DOHH2 (cell line): ENCODE results near the gene OR4M2.
"Not testable (repeated sequence)": the region's sequence is repeated elsewhere in the genome, so short reads cannot be mapped to it uniquely, and the experiment has no call there.

ENCODE experiments used
- H3F3A ChIP-seq: fragments of 200-600 bp; sonication (generic), shearing (Covaris generic); 2 replicates; pipeline ENCODE4 v1.6.0; 2016; ENCODE audit warnings: antibody characterized with exemption, mild to moderate bottlenecking; ENCODE audit not compliant: control insufficient read depth, insufficient read depth
- H3K27ac ChIP-seq: fragments of 200-600 bp; sonication (generic); 2 replicates; pipeline ENCODE4 v1.5.1; 2014; ENCODE audit warnings: low read depth, mild to moderate bottlenecking, low read length, moderate library complexity
- H3K27me3 ChIP-seq: fragments of 200-600 bp; sonication (generic); 2 replicates; pipeline ENCODE4 v1.6.1; 2014; ENCODE audit warnings: mild to moderate bottlenecking, low read length, mixed read lengths; ENCODE audit not compliant: control insufficient read depth
- H3K36me3 ChIP-seq: fragments of 200-600 bp; sonication (generic); 2 replicates; pipeline ENCODE4 v1.6.1; 2014; ENCODE audit warnings: mild to moderate bottlenecking, low read length, moderate library complexity, mixed read lengths; ENCODE audit not compliant: control insufficient read depth
- H3K4me1 ChIP-seq: fragments of 200-600 bp; sonication (generic); 2 replicates; pipeline ENCODE4 v1.6.1; 2014; ENCODE audit warnings: mild to moderate bottlenecking, low read length, mixed read lengths; ENCODE audit not compliant: control insufficient read depth
- H3K4me2 ChIP-seq: fragments of 200-600 bp; sonication (generic); 2 replicates; pipeline ENCODE4 v1.6.0; 2014; ENCODE audit warnings: mild to moderate bottlenecking, low read length, moderate library complexity
- H3K4me3 ChIP-seq: fragments of 200-600 bp; sonication (generic); 2 replicates; pipeline ENCODE4 v1.5.1; 2014; ENCODE audit warnings: mild to moderate bottlenecking, low read length, mixed read lengths
- H3K79me2 ChIP-seq: fragments of 200-600 bp; sonication (generic); 2 replicates; pipeline ENCODE4 v1.6.1; 2014; ENCODE audit warnings: mild to moderate bottlenecking, low read length, mixed read lengths; ENCODE audit not compliant: control insufficient read depth
- H3K9me2 ChIP-seq: fragments of 200-600 bp; sonication (generic); replicated peaks from 2 replicates; pipeline ENCODE4 v1.6.1; 2014; ENCODE audit warnings: mild to moderate bottlenecking, low read length, mixed read lengths; ENCODE audit not compliant: control insufficient read depth
- H3K9me3 ChIP-seq: fragments of 200-600 bp; sonication (generic); 2 replicates; pipeline ENCODE4 v1.6.1; 2014; ENCODE audit warnings: antibody characterized with exemption, low read length, mixed read lengths; ENCODE audit not compliant: control insufficient read depth, insufficient read depth
- H4K20me1 ChIP-seq: fragments of 200-600 bp; sonication (generic); 2 replicates; pipeline ENCODE4 v1.6.0; 2014; ENCODE audit warnings: low read depth, mild to moderate bottlenecking, antibody characterized with exemption, low read length, moderate library complexity; ENCODE audit not compliant: control insufficient read depth, insufficient read depth

The OR4M2 gene

DNA sequence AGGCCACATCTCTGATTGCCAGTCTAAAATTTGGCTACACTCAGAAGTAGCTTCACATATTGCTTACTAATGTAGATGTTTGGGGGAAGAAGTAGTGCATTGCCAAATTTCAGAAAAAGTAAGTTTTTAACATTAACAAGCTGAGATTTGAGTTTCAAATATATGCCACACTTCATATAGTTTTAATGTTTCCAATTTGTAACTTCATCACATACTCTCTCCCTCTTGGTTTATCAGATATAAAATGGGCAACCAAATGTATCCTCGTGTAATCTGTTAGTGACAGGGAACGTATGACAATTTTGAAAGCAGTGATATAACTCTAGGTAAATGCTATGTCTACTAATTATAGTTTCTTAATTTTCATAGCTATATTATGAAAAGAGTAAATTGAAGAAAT lies at the start of gene OR4M2:
Gene OR4M2, plus strand, starts transcription at position 301 of the 400 bp plus-strand sequence. Its CDS starts 98 bp downstream, at position 399.
- H3K27ac ChIP-seq, H3K27me3 ChIP-seq, H3F3A ChIP-seq, H3K79me2 ChIP-seq, H3K4me1 ChIP-seq, H3K9me2 ChIP-seq, H3K9me3 ChIP-seq, H3K36me3 ChIP-seq, H4K20me1 ChIP-seq, H3K4me2 ChIP-seq, H3K4me3 ChIP-seq: not testable (repeated sequence)

GRCh38 chr15:22069267-22069666 lies 11.1 kb upstream of the OR4M2 start:
- H3K9me2 ChIP-seq, H3K9me3 ChIP-seq, H3K27ac ChIP-seq, H4K20me1 ChIP-seq, H3K36me3 ChIP-seq, H3K79me2 ChIP-seq, H3K27me3 ChIP-seq, H3K4me3 ChIP-seq, H3K4me2 ChIP-seq, H3F3A ChIP-seq, H3K4me1 ChIP-seq: not testable (repeated sequence)

DNA sequence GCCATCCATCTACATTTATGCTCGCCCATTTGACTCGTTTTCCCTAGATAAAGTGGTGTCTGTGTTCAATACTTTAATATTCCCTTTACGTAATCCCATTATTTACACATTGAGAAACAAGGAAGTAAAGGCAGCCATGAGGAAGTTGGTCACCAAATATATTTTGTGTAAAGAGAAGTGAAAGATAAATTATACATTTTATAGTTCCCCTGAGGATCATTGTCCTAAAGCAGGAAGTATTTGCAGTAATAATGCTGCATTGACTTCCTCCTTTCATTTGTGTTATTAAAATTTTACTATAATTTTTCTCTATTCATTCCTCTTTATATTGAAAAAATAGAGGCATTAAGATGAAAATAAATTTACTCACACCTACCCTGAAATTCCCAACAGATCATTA lies 1.1 kb downstream of the OR4M2 start:
- H3K4me1 ChIP-seq, H3K79me2 ChIP-seq, H4K20me1 ChIP-seq, H3F3A ChIP-seq, H3K9me3 ChIP-seq, H3K27ac ChIP-seq, H3K36me3 ChIP-seq, H3K4me3 ChIP-seq, H3K27me3 ChIP-seq, H3K4me2 ChIP-seq, H3K9me2 ChIP-seq: not testable (repeated sequence)

- not testable (repeated sequence) for H3K4me1 ChIP-seq, H3F3A ChIP-seq, H3K9me2 ChIP-seq, H3K4me3 ChIP-seq, H3K27ac ChIP-seq, H3K27me3 ChIP-seq, H3K36me3 ChIP-seq, H3K9me3 ChIP-seq, H3K79me2 ChIP-seq, H3K4me2 ChIP-seq, H4K20me1 ChIP-seq
Measured at GRCh38 chr15:22098616-22099253, 18.4 kb downstream of the OR4M2 start.

DNA sequence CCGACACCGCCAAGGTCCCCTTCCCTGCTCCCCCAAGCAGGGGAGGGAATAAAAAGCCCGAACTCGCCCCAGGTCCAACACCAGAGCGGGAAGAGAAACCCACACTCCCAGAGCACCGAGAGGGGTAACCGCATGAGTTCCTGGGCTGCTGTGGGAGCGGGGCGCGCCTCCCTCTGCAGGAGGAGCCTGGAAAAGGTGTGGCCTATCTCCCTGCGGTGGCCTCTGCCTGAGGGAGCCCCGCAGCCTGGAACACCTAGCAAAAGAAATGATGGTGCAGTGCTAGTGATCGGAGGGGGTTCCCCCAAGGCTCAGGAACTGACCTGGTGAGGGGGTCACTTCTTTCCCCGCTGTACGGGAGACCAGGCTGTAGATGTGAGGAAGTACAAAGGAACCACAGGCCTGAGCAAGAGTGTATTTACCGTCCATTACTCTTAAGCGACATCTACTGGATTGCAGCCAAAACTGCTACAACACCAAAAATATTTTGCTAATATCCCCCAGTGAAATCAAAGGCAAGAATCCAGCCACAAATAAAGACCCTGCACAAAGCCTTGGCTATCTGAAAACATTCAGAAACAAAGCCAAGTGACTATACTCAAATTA lies 19.1 kb downstream of the OR4M2 start:
- H3K4me3 ChIP-seq, H3K9me3 ChIP-seq, H3K27me3 ChIP-seq, H3F3A ChIP-seq, H3K4me1 ChIP-seq, H3K36me3 ChIP-seq, H3K9me2 ChIP-seq, H3K79me2 ChIP-seq, H3K27ac ChIP-seq, H3K4me2 ChIP-seq, H4K20me1 ChIP-seq: not testable (repeated sequence)

DNA sequence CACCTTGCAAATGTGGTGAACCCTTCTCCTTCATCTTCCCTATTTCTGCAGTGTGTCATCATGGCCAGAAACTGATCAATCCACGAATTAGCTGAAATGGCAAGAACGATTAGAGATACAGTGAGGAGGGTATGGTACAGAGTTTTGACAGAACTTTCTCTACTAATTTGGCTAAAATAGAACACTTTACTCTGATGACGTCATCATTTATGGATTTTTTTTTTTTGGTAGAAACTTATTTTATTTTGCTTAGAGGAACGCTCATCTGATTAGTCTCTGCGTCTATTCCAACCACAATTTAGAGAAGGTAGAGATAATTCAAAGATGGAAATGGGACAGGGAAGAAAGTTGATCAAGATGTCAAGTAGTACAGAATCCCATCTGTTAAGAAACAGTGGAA lies 41.7 kb downstream of the OR4M2 start:
- not testable (repeated sequence) for H3K4me2 ChIP-seq, H4K20me1 ChIP-seq, H3K27ac ChIP-seq, H3F3A ChIP-seq, H3K27me3 ChIP-seq, H3K79me2 ChIP-seq, H3K9me3 ChIP-seq, H3K4me3 ChIP-seq, H3K4me1 ChIP-seq, H3K9me2 ChIP-seq, H3K36me3 ChIP-seq
